GM18873 (cell line): ENCODE measurements around the gene NECAP2.
"Not testable (repeated sequence)": the region's sequence is repeated elsewhere in the genome, so short reads cannot be mapped to it uniquely, and the experiment has no call there.

Experiments
- ATAC-seq: cut with Tn5 transposase; IDR thresholded peaks from one replicate; pipeline ENCODE4 v1.9.1; 2021; ENCODE audit warnings: mild to moderate bottlenecking, moderate library complexity, moderate number of reproducible peaks; ENCODE audit not compliant: unreplicated experiment, low FRiP score

Gene NECAP2

DNA sequence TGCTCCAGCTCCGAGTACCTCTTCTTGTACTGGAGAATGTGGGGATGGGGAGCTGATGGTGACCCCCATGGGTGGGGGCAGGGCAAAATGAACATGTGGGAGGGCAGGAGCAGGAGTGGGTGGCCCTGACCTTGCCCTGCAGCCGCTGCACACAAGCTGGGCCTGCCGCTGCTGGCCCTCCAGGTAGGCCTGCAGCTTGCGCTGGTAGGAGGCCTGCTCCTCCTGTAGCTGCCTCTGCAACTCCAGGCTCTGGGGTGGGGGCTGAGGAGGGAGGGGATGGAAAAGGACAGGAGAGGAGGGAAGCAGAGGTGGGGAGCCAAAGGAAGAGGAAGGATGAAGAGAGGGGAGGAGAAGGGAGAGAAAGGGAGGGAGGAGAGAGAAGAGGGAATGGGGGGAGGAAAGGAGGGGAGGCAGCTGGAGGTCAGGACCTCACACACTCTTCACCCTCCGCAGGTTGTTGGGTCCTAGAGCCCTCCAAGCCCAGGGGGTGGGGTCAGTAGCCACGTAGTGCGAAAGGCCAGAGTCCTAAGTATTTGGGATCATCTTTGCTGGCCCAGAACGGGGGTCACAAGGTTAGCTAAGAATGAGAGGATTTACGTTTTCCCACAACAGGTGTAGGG is 50.6 kb downstream of the NECAP2 start:
- ATAC-seq: no peak

DNA sequence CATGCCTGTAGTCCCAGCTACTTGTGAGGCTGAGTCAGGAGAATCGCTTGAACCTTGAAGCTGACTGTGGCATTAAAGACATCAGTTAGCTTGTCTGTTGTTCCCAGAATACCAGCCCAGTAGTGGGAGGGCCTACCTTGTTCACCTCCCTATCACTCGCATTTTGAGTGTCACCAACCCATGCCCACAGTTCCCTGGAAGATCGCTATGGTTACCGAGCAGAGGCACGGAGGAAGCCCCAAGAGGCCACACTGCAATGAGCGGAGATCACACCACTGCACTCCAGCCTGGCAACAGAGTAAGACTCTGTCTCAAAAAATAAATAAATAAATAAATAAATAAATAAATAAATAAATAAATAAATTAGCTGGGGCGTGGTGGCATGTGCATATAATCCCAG is 52.4 kb downstream of the NECAP2 start:
- ATAC-seq: not testable (repeated sequence)

DNA sequence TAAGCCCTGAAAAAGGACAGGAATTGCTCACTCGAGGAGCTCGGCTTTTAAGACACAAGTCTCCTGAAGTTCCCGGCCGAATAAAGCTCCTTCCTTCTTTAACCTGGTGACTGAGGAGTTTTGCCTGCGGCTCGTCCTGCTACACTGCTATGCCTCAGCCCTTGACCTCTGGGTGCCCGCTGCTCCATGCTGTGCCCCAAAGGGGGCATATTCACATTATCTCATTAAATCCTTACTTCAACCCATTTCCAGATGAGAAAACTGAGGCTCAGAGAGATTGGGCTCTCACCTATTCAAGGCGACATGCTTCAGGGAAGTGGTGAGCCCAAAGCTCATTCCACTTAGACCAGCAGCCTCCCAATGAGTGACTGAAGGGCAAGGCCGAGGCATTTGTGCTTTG is 53.2 kb downstream of the NECAP2 start:
- ATAC-seq: not testable (repeated sequence)

DNA sequence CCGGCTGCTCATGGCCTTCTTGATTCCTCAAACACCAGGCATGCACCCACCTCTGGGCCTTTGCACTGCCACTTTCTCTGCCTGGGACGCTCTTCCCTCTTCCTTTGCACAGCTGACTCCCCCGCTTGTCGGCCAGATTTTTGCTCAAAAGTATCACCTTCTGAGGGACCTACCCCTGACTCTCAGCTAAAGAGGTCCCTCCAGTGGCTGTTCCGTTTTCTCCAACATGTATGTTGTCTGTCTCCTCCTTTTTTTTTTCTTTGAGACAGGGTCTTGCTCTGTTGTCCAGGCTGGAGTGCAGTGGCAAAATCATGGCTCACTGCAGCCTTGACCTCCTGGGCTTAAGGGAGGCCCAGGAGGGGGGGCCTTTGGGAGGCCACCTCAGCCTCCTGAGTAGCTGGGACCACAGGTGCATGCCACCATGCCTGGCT is 57.0 kb downstream of the NECAP2 start:
- ATAC-seq: not testable (repeated sequence)

DNA sequence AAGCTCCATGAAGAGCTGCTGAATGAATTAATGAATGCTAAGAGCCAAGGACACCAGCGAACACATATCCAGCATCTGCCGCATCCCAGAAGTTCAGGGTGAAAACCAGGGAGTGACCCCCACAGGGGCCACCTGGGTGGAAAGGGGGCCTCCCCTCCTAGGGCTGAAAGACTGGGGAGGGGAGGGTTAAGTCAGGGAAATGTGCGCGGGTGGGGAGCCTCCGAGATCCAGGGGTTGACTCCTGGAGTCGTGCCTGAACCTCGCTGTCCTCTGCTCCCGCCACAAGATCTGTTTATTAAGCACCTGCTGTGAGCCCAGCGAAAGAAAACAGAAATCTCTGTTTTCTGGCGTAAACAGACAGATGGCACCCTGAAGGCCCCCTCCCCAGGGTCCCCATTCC is 57.5 kb downstream of the NECAP2 start:
- not testable (repeated sequence) for ATAC-seq

DNA sequence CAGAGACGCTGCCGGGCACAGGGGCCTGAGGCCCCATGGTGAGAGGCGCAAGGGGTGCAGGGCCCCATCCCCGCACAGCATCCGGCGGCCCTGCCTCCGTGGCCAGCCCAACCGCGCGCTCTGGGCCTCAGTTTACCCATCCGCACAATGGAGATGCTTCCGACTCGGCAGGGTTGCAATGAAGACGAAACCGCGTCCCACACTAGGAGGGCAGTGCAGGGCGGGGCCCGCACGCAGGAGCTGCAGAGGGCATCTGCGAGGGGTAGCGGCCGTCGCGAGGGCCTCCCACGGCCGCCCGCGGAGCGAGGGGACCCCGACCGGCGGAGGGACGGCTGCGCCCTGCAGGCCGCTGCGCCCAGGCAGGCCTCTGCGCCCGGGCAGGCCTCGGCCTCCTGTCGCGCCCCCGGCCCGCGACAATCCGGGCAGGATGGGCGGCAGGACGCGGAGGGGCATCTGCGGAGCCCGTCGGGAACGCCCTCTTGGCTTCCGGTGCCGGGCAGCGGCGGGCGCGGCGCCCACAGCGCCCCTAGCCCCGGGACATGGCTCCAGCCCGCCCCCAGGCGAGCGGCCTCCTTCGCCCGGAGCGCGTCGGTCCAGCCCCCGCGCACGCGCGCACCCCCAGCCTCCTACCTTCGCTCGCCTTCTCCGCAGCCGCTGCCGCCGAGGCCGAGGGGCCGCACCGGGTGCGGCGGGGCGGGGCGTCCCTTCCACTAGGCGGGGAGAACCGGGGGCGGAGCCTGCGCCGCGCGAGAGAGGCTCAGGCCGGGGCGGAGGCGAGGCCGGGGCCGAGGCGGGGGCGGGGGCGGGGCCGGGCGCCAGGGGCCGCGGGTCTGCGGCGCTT is 58.3 kb downstream of the NECAP2 start:
- peak; percentile 67 for ATAC-seq

DNA sequence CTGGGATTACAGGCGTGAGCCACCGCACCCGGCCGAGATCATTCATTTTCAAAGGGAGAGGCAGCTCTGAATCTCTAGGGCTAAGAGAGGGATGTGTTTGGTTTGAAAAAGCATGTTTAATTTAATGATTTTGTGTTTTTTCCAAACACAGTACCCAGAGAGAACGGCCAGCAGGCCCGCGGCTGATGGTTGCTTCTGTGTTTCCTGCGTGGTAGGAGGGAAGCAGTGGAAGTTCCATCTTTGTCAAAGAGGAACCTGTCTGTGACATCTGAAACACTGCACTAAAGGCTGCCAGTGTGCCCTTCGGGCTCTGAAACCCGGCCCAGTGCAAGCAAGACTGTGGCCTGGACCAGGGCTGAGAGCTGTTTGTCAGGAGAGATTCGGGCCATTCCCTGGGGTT is 59.9 kb downstream of the NECAP2 start:
- ATAC-seq: not testable (repeated sequence)

DNA sequence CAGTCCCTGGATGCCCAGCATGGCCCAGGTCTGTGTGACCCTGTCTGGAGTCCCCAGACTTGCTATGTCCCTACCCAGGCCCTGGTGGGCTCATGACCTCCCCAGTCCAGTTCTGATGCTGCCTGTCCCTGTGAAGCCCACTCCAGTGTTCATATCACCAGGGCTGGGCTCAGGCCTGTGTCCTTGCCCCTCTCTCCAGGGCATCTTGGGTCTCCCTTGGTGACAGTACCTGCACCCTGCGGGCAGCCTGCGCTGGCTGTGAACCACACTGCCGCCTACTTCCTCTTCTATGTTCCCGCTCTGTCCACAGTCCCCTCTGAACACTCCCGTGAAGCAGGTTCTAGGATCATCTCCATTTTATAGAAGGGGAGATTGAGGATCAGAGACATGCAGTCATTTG is 60.5 kb downstream of the NECAP2 start:
- not testable (repeated sequence) for ATAC-seq

DNA sequence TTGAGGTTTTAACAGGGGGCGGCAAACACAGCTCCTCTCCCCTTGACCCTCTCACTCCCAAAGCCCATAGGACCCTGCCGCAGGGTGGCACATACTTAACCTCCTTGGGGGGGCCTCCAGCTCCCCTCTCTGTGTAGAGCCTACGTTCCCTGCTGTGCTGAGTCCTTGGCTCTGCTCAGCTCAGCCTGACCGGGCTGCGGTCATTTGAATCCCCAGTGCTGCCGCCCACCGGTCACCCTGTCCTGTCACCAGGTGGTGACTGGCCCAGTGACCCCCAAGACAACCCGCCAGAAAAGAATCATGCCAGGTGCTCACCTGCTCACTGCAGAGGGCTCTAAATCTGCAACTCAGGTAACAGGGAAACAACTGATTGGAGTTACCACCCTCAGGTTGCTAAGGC is 60.9 kb downstream of the NECAP2 start:
- ATAC-seq: not testable (repeated sequence)

DNA sequence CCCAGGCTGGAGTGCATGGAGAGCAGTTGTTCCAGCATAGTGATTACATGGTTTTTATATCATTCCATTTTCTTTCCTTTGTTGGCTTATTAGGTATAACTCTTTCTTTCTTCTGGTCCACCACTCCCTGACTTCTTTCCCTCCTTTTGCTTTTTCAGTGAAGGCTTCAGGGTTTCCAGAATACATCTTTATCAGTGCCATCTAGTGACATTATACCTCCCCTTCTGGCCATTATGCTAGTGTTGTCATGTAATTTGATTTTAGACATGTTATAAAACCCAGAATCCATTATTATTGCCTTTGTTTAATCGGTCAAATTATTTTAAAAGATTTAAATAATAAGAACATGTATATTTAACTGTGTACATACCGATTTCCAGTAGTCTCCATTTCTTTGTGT is 63.0 kb downstream of the NECAP2 start:
- ATAC-seq: no peak

DNA sequence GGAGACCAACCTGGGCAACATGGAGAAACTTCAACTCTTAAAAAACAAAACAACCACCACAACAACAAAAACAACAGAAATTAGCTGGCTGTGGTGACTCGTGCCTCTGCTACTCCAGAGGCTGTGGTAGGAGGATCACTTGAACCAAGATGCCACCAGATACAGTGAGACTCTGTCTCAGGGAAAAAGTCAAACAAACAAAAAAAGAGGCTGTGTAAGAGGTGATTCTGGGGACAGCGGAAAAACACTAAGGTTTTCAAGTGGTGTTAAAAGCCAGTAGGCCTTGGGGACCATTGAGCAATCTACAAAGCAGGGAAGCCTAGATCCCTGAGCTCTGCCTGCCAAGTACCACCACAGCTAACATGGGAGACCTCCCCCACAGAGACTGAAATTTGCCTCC is 65.3 kb downstream of the NECAP2 start:
- ATAC-seq: not testable (repeated sequence)

DNA sequence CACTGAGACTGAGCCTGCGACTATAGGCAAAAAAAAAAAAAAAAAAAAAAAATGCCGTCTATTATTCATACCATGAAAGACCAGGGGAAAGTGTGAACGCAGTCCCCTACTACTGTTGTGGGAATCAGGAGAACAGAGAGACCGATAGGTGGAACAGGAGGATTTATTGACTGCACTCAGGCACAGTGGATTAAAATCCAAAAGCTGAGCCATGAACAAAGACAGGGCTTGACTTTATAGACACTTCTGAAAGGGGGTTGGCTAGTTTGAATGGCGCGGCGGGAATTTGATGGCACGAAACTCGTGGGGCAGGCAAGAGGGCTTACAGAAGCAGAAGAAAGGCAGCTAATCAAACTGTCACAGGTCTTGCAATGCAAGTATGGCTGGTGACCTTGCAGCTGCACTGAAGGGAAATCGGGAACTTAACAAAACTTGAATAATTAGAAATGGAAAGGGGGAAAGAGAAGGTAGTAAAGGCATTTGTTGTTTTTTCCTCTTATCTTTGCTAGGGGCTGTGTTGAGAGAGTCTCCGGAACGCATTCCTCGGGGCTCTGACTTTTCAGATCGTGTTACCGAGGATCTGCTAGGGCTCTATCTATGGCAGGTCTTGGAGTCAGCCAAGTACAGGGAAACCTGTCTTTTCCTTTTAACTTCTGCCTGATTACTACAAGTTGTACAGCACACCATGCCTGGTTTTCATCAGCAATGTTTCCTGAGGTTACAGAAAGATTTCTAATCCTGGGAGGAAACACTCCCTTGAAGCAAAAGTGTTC is 66.0 kb downstream of the NECAP2 start:
- ATAC-seq: not testable (repeated sequence)

DNA sequence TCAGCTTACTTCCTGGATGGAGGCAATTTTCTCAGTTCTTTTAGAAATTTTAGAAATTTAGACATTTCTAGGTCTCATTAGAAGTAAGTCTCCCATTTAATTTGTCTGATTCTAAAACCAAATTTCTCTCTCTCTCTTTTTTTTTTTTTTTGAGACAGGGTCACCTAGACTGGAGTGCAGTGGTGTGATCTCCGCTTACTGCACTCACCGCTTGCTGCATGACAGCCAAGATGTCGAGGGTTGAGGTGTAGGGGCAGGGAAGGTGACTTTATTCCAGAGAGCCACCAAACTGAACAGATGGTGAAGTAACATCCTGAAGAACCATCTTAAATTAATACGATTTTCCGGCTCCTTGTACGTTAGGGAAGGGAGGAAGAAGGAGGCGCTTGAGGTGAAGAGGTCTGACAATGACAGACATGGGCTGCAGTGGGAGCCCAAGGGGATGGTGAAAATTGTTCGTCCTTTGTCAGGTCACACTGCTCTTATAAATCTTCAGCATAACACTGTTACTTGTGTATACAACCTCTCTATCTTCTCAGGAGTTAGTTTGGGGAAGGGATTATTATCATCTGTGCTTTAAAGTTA is 68.4 kb downstream of the NECAP2 start:
- not testable (repeated sequence) for ATAC-seq
